Activated CD4-positive, alpha-beta T cell treated with anti-CD3 and anti-CD28 coated beads for 36 hours (primary cell): ENCODE results near the gene CFAP119. TPM values are rescaled to one million over a fixed set of nuclear protein-coding genes. Genes with fewer than 3 reads are reported as not detected.

Source experiments
- ATAC-seq: fragments of 200-7000 bp; cut with Tn5 transposase; one replicate; pipeline ENCODE4 v1.10.0; 2021; ENCODE audit warnings: mild to moderate bottlenecking, moderate library complexity
- CTCF ChIA-PET: fragments of 350-600 bp; sonication (Branson Sonifier 250); formaldehyde crosslinking; loops from one replicate; lab custom pipeline; 2021; ENCODE audit warnings: antibody characterized with exemption; lab: Charles Lee
- POLR2A ChIA-PET: fragments of 350-600 bp; sonication (Branson Sonifier 250); formaldehyde crosslinking; loops from one replicate; lab custom pipeline; 2021; ENCODE audit warnings: antibody characterized with exemption, inconsistent platforms; lab: Charles Lee
- DNase-seq: peaks from one replicate; pipeline ENCODE4 v3.0.0-alpha.2; 2020
- H3K27ac Mint-ChIP-seq: one replicate; pipeline ENCODE4 v1.8.0; 2021; ENCODE audit warnings: mixed read lengths
- H3K27me3 Mint-ChIP-seq: one replicate; pipeline ENCODE4 v1.8.0; 2021; ENCODE audit warnings: mixed read lengths
- H3K36me3 Mint-ChIP-seq: one replicate; pipeline ENCODE4 v1.8.0; 2021; ENCODE audit warnings: low read depth, mixed read lengths
- H3K4me1 Mint-ChIP-seq: one replicate; pipeline ENCODE4 v1.8.0; 2021; ENCODE audit warnings: mixed read lengths
- H3K4me3 Mint-ChIP-seq: one replicate; pipeline ENCODE4 v1.8.0; 2021; ENCODE audit warnings: mild to moderate bottlenecking, moderate library complexity, mixed read lengths
- H3K9me3 Mint-ChIP-seq: one replicate; pipeline ENCODE4 v1.8.0; 2021; ENCODE audit warnings: low read depth, mixed read lengths
- intact Hi-C, 2 experiments: fragments of 100-400 bp; cut with DNase I in 1 of 2; cut with micrococcal nuclease in 1 of 2; formaldehyde crosslinking; loops; one replicate each; pipeline versions ENCODE4 v1.14.2 to v1.15.1; 2022 to 2024; cut with DNase I, micrococcal nuclease
- total RNA-seq, 2 experiments: library from RNA; stranded (reverse); gene quantifications; one replicate each; pipeline ENCODE4 v1.2.3, GENCODE V29; 2021

CFAP119 gene
- total RNA-seq, 2 experiments from 2014 or later: 1.7 to 3.1 TPM

GRCh38 chr16:30780021-30780420 is 18.2 kb upstream of the CFAP119 start:
- CTCF ChIA-PET: no interaction called here
- POLR2A ChIA-PET: no interaction called here
- no peak overlapping the region for H3K27ac Mint-ChIP-seq

DNA sequence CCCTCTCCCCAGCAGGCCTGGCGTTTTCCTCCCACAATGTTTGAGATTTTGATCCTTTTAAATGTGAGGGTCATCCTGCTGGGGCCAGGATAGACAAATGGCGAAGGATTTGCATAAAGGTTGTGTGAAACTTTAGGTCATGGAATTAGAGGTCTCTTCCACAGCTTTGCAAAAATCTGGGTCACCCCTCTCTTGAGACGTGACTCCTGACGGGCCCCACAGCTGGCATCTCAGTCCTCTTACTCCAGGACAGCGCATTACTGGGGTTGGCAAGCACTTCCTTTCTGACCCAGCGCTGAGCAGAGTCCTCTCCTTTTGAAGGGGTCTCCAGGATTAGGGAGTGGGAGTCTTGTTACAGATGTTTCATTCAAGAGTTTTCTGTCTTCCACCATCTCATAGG is 17.7 kb upstream of the CFAP119 start:
- H3K27ac Mint-ChIP-seq: no peak overlapping the region
- peaks cover 12% of the 10 kb centered on the region for H3K4me1 Mint-ChIP-seq

More at GRCh38 chr16:30780021-30780420, 18.2 kb upstream of the CFAP119 start:
- H3K27me3 Mint-ChIP-seq: no peaks in the 10 kb centered on the region
- DNase-seq (no peak), ATAC-seq (no peak)
- H3K4me1 Mint-ChIP-seq: peaks cover 8% of the 10 kb centered on the region
- peaks cover 9% of the 10 kb centered on the region for H3K36me3 Mint-ChIP-seq
- H3K9me3 Mint-ChIP-seq: no peaks in the 10 kb centered on the region
- no peak overlapping the region for H3K4me3 Mint-ChIP-seq
- intact Hi-C loops: no loop called here

DNA sequence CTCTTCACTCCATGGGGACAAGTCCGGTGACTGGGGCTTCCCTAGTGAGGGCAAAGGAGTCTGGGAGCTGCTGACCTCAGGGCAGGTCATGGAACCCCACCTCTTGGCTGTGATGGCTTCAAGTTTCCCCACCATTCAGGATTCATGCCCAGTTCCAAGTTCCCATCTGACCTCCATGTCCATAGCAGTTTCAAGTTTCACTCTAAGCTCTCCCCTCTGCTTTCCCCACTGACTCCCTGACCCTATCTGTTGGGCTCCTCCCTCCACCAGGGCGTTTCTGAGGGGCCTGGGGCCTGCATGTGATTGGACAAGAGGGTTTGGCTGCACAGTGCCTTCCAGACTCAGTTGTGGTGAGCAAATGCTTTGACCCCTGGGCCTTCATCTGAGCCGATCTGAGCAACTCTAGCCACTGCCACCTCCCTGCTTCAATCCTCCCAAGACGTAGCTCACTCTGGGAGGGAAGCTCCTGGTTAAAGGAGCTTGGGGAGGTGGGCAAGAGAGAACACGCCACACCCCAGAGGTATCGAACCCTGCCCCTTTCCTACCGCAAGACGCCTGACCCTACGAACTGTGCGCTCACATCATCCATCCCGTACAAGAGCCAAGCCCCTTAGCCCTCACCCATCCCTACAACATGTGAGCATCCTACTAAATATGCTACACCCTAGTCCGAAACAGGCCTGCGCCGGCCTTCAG is 16.8 kb upstream of the CFAP119 start:
- Mint-ChIP-seq H3K9me3 (no peaks in the 10 kb centered on the region), H3K36me3 (peaks cover 11% of the 10 kb centered on the region), H3K4me3 (no peak overlapping the region), H3K27me3 (no peaks in the 10 kb centered on the region), H3K27ac (no peak overlapping the region), H3K4me1 (peaks cover 15% of the 10 kb centered on the region)
- ChIA-PET POLR2A (no interaction called here), CTCF (interaction anchor here (1.1 to 2.7 kb wide), 3 partner anchors 19 to 35 kb away, joined by 3 to 8 read pairs (median 5); no protein-coding TSS in a partner anchor)
- intact Hi-C loops: no loop called here
- ATAC-seq (no peak), DNase-seq (no peak)

More for the DNA sequence above, 17.7 kb upstream of the CFAP119 start:
- intact Hi-C loops: no loop called here
- peaks cover 11% of the 10 kb centered on the region for H3K36me3 Mint-ChIP-seq
- ATAC-seq: no peak
- ChIA-PET POLR2A (no interaction called here), CTCF (no interaction called here)
- no peaks in the 10 kb centered on the region for H3K9me3 Mint-ChIP-seq
- H3K4me3 Mint-ChIP-seq: no peak overlapping the region
- H3K27me3 Mint-ChIP-seq: no peaks in the 10 kb centered on the region
- DNase-seq: no peak

DNA sequence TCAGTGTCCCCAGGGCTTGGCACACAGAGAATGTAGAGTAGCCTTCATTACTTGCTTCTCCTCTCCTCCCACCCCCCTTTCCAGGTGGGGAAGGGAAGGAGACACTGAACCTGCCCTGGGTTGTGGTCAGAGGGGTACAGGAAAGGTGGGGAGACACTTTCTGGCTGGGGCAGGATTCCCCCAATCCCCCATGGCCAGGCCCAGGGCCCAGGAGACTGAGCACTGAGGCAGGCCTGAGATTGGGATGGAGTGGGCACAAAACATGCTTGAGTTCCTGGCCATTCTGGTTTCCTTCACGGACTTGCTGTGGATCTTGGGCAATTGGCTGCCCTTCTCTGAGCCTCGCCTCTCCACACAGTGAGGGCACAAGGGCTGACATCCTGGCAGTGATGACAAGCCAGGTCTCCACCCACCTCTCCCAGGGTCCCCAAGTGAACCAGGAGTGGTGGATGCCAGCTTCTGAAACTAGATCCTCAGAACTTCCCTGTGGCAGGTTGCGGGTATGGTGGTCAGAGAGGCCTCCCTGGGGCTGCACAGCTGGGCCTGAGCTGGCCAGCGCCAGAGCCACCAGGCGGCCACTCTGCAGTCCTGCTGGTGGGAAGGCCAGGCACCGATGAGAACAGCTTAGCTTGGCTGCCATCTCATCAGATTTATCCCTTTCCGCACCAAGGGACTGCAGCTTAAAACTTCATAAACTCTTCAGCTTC is 15.9 kb upstream of the CFAP119 start:
- Mint-ChIP-seq H3K36me3 (peaks cover 9% of the 10 kb centered on the region), H3K4me3 (peak overlapping the region; percentile 83), H3K27ac (no peak overlapping the region), H3K9me3 (no peaks in the 10 kb centered on the region), H3K4me1 (peaks cover 15% of the 10 kb centered on the region), H3K27me3 (no peaks in the 10 kb centered on the region)
- ATAC-seq (no peak), DNase-seq (no peak)
- intact Hi-C loops: no loop called here
- ChIA-PET CTCF (interaction anchor here (0.5 to 2.7 kb wide), 7 partner anchors 18 to 157 kb away, joined by 3 to 8 read pairs (median 3); no protein-coding TSS in a partner anchor), POLR2A (interaction anchor here (0.6 kb wide), 1 partner anchor 25 kb away, joined by 3 read pairs; no protein-coding TSS in a partner anchor)

DNA sequence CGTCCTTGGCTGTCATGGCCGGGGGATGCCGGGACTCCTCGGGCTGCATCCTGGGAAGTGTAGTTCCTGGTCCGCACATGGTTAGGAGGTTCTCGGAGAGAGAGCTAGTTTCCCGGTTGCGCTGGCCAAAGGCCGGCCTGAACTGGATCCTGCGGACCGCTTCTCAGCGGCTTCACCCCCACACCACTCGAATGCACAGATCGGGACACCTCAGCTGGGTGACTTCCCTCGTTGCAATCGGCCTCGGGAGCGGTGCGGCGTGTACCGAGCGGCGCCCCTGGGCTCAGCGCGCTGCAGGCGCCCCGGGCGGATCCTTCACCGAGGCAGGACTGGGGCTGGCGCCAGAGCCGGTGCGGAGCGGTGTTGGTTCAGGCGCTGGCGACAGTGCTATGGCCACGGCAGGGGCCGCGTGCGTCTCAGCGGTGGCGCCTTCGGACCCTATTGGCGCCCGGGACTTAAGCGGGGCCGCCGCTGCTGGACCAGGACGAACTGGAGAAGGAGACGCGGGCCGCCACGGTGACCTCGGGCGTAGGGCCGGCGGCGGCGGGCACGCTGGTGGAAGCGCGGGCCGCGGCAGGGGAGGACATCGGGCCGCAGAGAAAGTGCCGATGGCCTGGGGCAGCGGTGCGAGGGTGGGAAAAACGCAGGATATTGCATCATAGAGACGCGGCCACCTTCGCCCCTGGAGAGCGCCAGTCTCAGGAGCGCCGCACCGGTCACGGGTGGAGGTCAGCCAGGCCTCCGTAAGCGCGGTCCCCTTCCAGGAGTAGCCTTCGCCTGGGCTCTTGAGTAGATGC is 13.7 kb upstream of the CFAP119 start:
- ATAC-seq: peak; percentile 85
- ChIA-PET POLR2A (interaction anchor here (1.4 kb wide), 1 partner anchor 28 kb away, joined by 3 read pairs; the partner anchor contains the start of gene PHKG2), CTCF (interaction anchor here (0.7 to 1.4 kb wide), 4 partner anchors 11 to 377 kb away, joined by 3 to 5 read pairs (median 4); no protein-coding TSS in a partner anchor)
- intact Hi-C loops: loop anchor here in 1 of 2 experiments (1.0 to 2.0 kb wide), 5 partner anchors 13 to 146 kb away; partner anchors contain the start of genes BCL7C, CFAP119, PHKG2 and RNF40
- peaks cover 15% of the 10 kb centered on the region for H3K4me1 Mint-ChIP-seq
- DNase-seq: peak; percentile 80
- peaks cover 17% of the 10 kb centered on the region for H3K36me3 Mint-ChIP-seq
- H3K27ac Mint-ChIP-seq: peak overlapping the region; percentile 93
- no peaks in the 10 kb centered on the region for H3K9me3 Mint-ChIP-seq
- H3K4me3 Mint-ChIP-seq: peak overlapping the region; percentile 83
- H3K27me3 Mint-ChIP-seq: no peaks in the 10 kb centered on the region

DNA sequence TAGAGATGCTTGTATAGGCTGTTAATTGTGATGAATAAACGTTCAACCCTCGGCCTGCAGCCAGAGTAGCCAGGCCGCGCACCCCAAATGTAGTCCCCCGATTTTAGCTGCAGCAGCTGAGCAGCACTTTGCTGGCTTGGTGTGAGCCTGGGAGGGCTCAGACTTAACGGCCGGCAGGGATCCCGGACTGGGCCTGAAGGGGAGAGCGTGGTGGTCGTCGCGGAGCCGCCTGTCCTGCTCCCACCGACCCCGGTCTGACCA is 13.2 kb upstream of the CFAP119 start:
- ChIA-PET CTCF (interaction anchor here (0.8 to 1.4 kb wide), 3 partner anchors 10 to 19 kb away, joined by 3 to 5 read pairs (median 4); no protein-coding TSS in a partner anchor), POLR2A (interaction anchor here (1.4 kb wide), 1 partner anchor 27 kb away, joined by 3 read pairs; the partner anchor contains the start of gene PHKG2)
- Mint-ChIP-seq H3K4me3 (peak overlapping the region; percentile 83), H3K36me3 (peaks cover 20% of the 10 kb centered on the region), H3K27me3 (no peaks in the 10 kb centered on the region), H3K27ac (peak overlapping the region; percentile 93), H3K9me3 (no peaks in the 10 kb centered on the region), H3K4me1 (peaks cover 15% of the 10 kb centered on the region)
- ATAC-seq: no peak
- intact Hi-C loops: loop anchor here in 1 of 2 experiments (1.0 to 2.0 kb wide), 5 partner anchors 13 to 146 kb away; partner anchors contain the start of genes BCL7C, CFAP119, PHKG2 and RNF40
- DNase-seq: no peak

GRCh38 chr16:30774367-30775130 is 12.7 kb upstream of the CFAP119 start:
- ChIA-PET POLR2A (interaction anchor here (1.4 kb wide), 1 partner anchor 27 kb away, joined by 3 read pairs; the partner anchor contains the start of gene PHKG2), CTCF (interaction anchor here (0.6 to 1.4 kb wide), 4 partner anchors 10 to 27 kb away, joined by 3 to 5 read pairs (median 4); partner anchors contain the start of gene PHKG2)
- Mint-ChIP-seq H3K4me1 (peaks cover 15% of the 10 kb centered on the region), H3K27ac (peak overlapping the region; percentile 93), H3K27me3 (no peaks in the 10 kb centered on the region), H3K36me3 (peaks cover 24% of the 10 kb centered on the region), H3K9me3 (no peaks in the 10 kb centered on the region), H3K4me3 (peak overlapping the region; percentile 83)
- no peak for DNase-seq
- intact Hi-C loops: loop anchor here in 1 of 2 experiments (1.0 to 2.0 kb wide), 5 partner anchors 12 to 147 kb away; partner anchors contain the start of genes BCL7C, CFAP119, PHKG2 and RNF40
- ATAC-seq: peak; percentile 1

DNA sequence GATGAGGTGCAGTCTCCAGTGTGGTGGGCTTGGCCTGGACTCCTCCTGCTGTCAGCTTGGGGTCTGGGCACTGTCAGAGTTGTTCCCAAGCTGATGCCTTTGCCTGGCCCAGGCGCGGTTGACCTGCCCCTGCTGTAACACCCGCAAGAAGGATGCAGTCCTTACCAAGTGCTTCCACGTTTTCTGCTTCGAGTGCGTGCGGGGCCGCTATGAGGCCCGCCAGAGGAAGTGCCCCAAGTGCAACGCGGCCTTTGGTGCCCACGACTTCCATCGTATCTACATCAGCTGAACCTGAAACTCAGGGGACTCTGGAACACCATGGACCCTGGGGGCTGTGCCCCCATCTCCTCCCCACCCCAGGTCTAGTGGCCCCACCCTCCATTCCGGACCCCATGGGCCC is 12.0 kb upstream of the CFAP119 start:
- no peaks in the 10 kb centered on the region for H3K9me3 Mint-ChIP-seq
- no peak for ATAC-seq
- DNase-seq: no peak
- H3K4me3 Mint-ChIP-seq: no peak overlapping the region
- ChIA-PET CTCF (interaction anchor here (0.6 to 1.4 kb wide), 2 partner anchors 10 to 26 kb away, joined by 3 to 4 read pairs; partner anchors contain the start of gene PHKG2), POLR2A (interaction anchor here (0.9 kb wide), 1 partner anchor 26 kb away, joined by 3 read pairs; no protein-coding TSS in a partner anchor)
- H3K27ac Mint-ChIP-seq: no peak overlapping the region
- peaks cover 15% of the 10 kb centered on the region for H3K4me1 Mint-ChIP-seq
- intact Hi-C loops: loop anchor here in 1 of 2 experiments (2.0 kb wide), 1 partner anchor 25 kb away; the partner anchor contains the start of gene PHKG2
- H3K27me3 Mint-ChIP-seq: no peaks in the 10 kb centered on the region
- peaks cover 28% of the 10 kb centered on the region for H3K36me3 Mint-ChIP-seq

GRCh38 chr16:30771726-30772125 is 9.9 kb upstream of the CFAP119 start:
- H3K36me3 Mint-ChIP-seq: peaks cover 39% of the 10 kb centered on the region
- no peaks in the 10 kb centered on the region for H3K9me3 Mint-ChIP-seq
- DNase-seq (no peak), ATAC-seq (no peak)
- CTCF ChIA-PET: interaction anchor here (0.6 kb wide), 1 partner anchor 34 kb away, joined by 3 read pairs; no protein-coding TSS in a partner anchor
- POLR2A ChIA-PET: no interaction called here
- H3K27me3 Mint-ChIP-seq: no peaks in the 10 kb centered on the region
- intact Hi-C loops: no loop called here
- H3K4me3 Mint-ChIP-seq: no peak overlapping the region
- peaks cover 9% of the 10 kb centered on the region for H3K4me1 Mint-ChIP-seq
- H3K27ac Mint-ChIP-seq: no peak overlapping the region
